ENCODE results near the gene FBXO11.
"Not testable (repeated sequence)": the region's sequence is repeated elsewhere in the genome, so short reads cannot be mapped to it uniquely, and the experiment has no call there.

FBXO11 gene

DNA sequence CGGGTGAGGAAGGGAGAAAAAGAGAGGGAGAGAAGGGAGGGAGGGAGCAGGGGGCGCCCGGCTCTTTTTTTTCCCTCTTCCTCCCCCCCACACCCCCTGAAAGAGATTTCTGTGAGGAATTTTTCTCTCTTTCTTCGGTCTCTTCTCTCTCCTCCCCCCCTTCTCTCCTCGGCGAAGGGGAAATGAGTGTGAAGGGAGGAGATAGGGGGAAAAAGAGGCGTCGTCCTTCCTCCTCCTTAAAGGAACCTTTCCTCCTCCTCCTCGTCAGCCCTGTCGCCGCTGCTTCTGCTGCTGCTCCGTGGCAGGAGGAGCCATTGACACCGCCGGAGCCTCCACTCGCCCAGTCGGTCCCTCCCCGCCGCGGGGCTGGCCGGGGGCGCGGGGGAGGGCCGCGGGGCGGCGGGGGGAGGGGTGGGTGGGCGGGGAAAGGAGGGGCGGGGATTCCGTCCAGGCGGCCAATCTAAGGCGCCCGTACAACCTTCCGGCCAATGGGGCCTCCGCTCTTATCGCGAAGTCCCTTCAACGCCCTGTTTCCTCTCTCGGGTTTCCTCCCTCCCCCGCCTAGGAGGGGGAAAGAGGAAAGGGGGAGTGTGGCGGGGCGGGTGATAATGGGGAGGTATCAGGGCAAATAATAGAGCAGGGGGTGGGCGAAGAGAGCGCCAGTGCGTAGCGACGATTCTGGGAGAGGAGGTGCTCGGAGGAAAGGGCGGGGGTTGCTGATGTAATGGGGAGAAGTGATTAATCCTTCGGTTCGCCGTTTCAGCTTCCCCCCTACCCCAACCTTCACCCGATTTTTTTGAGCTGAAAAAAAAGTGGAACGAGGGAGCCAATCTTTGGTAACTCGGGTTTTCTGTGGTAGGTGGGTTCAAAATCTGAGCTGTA is at the start of gene FBXO11:
Gene FBXO11 (minus strand): TSS at position 342 of the 882 bp plus-strand sequence. CDS start 778 bp downstream, outside the sequence.
- DNase-seq (ENCODE audit: insufficient read length, low spot score): peak; percentile 81
- peak; percentile 96 for FAIRE-seq

- FAIRE-seq (no peak), DNase-seq (ENCODE audit: insufficient read length, low spot score) (no peak)
Measured at GRCh38 chr2:47950340-47951301, 44.3 kb upstream of the FBXO11 start.

DNA sequence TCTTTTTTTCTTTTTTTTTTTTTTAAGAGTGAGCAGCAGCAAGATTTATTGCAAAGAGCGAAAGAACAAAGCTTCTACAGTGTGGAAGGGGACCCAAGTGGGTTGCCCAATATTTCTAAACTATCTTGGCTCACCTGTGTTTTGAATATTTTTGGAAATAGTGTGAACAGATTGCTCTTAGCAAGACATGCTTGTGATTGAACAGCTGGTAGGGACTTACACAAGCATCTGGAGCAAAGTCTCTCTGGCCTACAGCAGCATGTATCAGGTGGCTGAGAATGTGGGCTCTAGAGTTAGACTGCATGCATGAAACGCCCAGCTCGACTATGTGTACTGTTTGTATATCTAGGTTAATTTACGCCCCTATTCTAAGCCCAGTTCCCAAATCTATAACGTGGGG is 40.3 kb upstream of the FBXO11 start:
- no peak for FAIRE-seq
- no peak for DNase-seq (ENCODE audit: insufficient read length, low spot score)

DNA sequence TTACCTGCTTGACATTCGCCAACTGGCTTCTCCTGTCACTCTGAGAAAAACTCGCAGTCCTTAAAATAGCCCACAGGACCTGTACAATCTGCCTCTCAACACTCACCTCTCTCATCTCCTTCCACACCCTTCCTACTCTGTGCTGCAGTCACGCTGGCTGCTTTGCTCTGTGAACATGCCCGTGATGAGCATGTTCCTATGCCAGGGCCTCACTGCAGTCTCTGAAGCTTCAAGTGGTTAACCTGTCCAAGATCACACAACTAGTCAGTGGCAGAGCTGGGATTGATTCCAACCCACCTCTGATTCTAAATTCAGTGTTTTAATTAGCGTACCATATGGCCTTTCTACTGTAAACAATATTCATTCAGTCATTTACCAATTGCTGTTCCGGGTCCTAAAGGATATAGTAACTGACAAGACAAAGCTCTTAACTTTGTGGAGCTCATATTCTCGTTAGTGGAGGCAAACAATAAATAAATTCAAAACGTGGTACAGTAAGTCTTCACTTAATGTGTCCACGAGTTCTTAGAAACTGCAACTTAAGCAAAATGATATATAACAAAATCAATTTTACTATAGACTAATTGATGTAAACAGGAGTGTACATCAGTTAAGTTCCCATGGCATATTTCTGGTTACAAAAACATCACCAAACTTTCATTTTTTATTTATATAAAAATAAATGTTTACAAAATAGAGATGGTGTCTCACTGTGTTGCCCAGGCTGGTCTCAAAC is 38.9 kb upstream of the FBXO11 start:
- FAIRE-seq (no peak), DNase-seq (ENCODE audit: insufficient read length, low spot score) (no peak)

- DNase-seq (ENCODE audit: insufficient read length, low spot score): no peak
- FAIRE-seq: no peak
Measured at GRCh38 chr2:47941936-47942335, 35.6 kb upstream of the FBXO11 start.

DNA sequence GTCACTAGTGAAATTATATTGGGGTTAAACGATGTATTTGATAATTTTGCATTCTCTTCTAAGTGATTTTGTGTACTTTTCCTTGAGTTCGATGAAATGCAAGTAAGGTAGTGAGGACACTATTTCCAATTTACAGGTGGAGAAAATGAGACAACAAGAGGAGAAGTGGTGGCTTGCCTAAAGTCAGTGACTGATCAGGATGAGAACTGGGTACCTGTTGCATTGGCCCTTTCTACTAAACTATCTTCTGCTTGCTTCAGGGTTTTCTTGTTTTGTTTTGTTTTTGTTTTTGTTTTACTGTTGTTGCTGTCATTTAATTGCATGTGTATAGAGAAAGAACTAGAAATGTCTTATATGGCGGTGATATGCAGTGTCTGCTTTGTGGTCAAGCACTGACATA is 31.4 kb upstream of the FBXO11 start:
- no peak for FAIRE-seq
- no peak for DNase-seq (ENCODE audit: insufficient read length, low spot score)

DNA sequence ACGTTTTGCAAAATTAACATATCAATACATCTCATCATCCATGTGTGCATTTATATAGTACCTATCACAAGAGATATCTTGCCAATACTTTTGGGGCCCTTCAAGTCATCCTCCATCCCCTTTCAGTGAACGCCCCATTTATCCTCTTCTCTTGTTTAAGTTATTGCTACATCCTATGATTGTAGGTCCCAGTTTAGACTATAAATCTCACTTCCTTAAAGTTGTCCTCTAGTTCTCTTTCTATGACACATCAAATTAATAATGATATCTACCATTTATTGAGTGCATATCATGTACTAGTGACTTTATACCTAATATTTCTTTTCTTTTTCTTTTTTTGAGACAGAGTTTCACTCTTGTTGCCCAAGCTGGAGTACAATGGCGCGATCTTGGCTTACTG is 28.8 kb upstream of the FBXO11 start:
- DNase-seq (ENCODE audit: insufficient read length, low spot score) (no peak), FAIRE-seq (no peak)

GRCh38 chr2:47918043-47918442 is 11.7 kb upstream of the FBXO11 start:
- no peak for FAIRE-seq
- DNase-seq (ENCODE audit: insufficient read length, low spot score): no peak

DNA sequence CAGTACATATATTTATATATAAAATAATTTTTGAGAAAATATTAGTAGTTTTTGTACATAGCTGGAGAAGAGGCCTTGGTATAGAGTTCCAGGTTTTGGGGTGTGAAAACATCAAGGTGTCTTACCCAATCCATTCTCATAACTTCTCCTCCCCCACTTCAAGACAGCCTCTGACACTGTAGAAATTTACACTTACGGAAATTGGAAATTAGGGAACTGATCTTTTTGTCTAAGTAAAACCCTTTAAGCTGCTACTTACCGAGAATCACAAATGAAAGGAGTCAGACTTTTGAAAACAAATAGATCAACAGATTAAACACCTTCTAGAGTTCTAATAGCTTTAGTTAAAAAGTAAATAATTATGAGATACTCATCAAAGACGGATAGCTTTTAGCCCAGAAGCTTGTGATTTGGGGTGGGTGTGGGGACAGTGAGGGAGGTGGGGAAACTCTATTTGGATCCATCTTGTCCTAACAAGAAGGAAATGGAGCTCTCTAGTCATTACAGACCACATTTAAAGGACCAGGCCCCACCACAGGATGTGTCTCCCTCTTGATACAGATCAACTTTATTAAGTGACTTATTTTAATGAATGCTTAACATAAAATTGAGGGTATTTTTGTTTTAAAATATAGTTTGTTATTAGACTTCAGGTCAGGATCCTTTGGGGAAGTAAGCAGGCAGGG is 11.1 kb upstream of the FBXO11 start:
- FAIRE-seq: no peak
- no peak for DNase-seq (ENCODE audit: insufficient read length, low spot score)

GRCh38 chr2:47916412-47916811 is 10.1 kb upstream of the FBXO11 start:
- no peak for DNase-seq (ENCODE audit: insufficient read length, low spot score)
- no peak for FAIRE-seq

- not testable (repeated sequence) for DNase-seq (ENCODE audit: insufficient read length, low spot score); FAIRE-seq
Measured at GRCh38 chr2:47910662-47911061, 4.4 kb upstream of the FBXO11 start.

- no peak for DNase-seq (ENCODE audit: insufficient read length, low spot score)
- no peak for FAIRE-seq
Measured at GRCh38 chr2:47908682-47909081, 2.4 kb upstream of the FBXO11 start.

- peak; percentile 31 for FAIRE-seq
- DNase-seq (ENCODE audit: insufficient read length, low spot score): peak; percentile 42
Measured at GRCh38 chr2:47907039-47907781, 912 bp upstream of the FBXO11 start.

- DNase-seq (ENCODE audit: insufficient read length, low spot score) (no peak), FAIRE-seq (peak; percentile 66)
Measured at GRCh38 chr2:47905386-47906156, 727 bp downstream of the FBXO11 start.

DNA sequence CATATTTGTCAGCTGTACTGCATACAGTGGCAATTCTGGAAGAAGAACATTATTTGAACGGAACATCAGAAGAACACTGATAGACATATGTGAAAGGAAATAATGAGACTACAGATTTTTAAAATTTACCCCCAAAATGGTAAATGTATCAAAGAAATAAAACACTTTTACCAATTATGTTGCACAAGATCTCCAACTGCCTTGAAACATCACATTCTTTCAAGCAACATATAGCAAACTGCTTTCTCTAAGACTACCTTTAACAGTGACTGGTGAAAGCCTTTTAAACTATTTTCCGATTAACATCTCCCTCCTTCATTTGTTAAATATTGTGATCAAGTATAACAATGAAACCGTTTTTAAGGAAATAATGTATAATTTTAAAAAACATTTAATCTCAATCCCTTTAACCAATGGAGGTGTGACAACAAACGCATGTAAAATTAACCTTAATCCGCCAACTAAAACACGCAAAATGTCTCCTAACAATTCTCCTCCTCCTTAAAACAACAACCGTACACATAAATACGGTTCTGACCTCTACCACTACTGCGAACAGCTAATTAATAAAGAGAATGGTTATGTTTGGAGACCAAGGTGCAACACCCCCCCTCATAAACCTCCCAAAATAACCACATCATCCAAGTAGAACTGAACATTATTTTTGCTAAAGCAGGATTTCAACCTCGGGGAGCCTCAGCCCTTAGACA is 2.4 kb downstream of the FBXO11 start:
- FAIRE-seq: no peak
- no peak for DNase-seq (ENCODE audit: insufficient read length, low spot score)

- FAIRE-seq; DNase-seq (ENCODE audit: insufficient read length, low spot score): not testable (repeated sequence)
Measured at GRCh38 chr2:47901892-47902291, 4.4 kb downstream of the FBXO11 start.

- no peak for FAIRE-seq
Measured at GRCh38 chr2:47900857-47901256, 5.4 kb downstream of the FBXO11 start.

More at GRCh38 chr2:47900857-47901256, 5.4 kb downstream of the FBXO11 start:
- no peak for DNase-seq (ENCODE audit: insufficient read length, low spot score)
